Measurements from ENCODE around the gene MRPL23.

MRPL23 gene

DNA sequence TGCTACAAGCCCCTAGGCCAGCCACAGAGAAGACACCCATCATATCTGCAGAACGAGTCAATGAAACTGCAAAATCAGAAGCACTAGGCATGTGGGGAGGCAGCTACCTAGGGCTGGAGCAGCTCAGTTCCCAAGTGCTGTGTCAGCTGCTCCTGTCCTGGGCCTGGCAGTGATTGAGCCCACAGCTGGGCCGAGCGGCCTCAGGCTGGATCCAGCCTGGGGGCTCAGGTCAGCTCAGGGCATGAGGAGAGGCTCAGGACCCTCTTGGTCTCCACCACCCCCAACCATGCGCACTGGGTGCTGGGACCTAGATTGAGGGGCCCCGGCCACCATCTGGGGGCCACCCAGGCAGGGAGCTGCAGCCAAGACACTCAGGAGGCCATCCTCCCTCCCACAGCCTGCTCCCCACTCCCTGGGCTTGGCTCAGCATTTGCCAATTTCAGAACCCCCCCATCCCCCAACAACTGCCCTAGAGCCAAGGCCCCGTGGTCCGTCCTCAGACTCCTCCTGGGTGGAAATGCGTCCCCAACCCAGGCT is 30.1 kb upstream of the MRPL23 start:
- Mint-ChIP-seq H3K9me3 (no peaks in the 10 kb centered on the region), H3K27me3 (peaks cover 18% of the 10 kb centered on the region), H3K4me1 (peaks cover 22% of the 10 kb centered on the region), H3K36me3 (ENCODE audit: insufficient read depth) (peaks cover 11% of the 10 kb centered on the region), H3K4me3 (no peak overlapping the region), H3K27ac (ENCODE audit: low read depth) (no peak overlapping the region)
- DNase-seq (ENCODE audit: low spot score in 2 of 2) (no peak), ATAC-seq (replicated peaks; ENCODE audit: extremely low read depth, poor library complexity, severe bottlenecking) (peak; percentile 26)

DNA sequence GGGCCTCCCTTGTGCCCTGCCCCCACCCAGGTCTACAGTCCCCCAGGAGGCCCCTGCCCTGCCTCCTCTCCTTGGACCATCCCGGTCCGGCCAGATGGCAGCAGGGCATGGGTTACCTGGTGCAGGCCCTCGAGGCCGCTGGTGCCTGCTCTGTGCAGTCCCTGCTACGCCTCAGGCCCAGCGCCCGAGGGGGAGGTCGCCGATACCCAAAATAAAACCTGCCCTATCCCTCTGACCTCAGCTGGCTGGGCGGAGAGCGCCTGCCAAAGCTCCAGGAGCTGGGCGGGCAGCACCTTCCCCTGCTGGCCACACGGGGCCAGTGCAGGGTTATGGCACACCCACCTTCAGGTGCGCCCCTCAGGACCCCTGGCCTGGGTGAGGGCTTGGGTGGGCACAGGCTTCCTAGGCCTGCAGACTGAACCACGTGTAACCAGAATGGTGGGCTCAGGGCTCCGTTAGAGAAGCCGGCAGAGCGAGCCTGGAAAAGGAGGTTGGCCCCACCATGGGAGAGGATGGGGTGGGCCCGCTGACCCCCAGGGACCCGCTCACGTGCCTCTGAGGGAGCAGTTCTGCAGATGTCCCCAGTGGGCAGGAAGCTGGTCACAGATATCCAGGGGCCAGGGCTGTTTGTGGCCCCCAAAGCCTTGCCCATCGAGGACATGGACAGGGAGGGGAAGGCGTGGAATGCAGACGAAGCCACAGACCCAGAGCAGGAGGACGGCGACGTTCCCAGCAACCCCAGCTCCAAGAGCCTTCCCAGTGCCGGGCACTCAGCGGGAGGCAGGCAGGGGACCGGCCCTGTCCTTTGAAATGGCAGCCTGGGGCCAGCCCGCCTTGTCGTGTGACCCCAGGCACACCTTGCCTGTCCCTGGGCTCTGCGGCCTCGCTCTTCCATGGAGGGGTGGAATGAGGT is 29.4 kb upstream of the MRPL23 start:
- Mint-ChIP-seq H3K27me3 (peaks cover 23% of the 10 kb centered on the region), H3K4me1 (peaks cover 25% of the 10 kb centered on the region), H3K27ac (ENCODE audit: low read depth) (no peak overlapping the region), H3K36me3 (ENCODE audit: insufficient read depth) (peaks cover 12% of the 10 kb centered on the region), H3K9me3 (no peaks in the 10 kb centered on the region), H3K4me3 (no peak overlapping the region)
- DNase-seq (ENCODE audit: low spot score in 2 of 2) (no peak), ATAC-seq (replicated peaks; ENCODE audit: extremely low read depth, poor library complexity, severe bottlenecking) (no peak)

DNA sequence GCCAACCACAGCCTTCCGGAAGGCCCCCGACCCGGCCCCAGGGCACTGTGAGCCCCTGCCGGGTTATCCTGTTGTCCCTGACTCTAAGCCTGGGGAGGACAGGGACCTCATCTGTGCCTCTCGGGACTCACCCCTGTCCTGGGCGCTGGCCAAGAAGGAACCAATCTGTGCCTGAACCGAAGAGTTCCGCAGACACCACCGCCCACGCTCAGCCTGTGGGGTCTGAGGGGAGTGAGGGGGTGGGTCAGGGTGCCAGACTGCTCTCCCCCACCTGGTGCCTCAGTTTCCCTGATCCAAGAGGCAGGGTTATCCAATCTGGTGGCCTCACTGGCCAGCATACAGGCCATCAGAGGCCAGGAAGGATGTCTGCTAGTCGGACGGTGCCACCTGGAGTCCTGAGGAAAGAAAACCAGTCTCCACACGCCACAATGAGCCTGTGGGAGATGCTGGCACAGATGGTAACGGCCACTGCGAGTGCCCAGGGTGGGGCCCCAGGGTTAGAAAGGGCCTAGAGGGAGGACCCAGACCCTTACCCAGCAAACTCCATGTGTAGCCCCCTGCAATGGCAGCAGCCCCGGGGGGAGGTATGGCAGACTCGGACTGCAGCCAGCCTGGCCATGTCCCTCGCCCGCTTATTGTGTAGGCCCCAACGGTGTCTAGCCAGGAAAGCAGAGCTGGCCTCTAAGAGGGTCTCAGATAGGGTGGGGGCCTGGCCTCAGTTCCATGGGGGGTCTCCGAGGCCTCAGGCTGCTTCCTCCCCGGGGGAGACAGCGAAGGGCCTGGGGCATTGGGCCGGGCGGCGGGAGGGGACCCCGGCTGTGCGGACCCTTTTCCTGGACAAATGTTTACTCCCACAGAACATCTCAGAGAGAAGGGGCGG is 28.5 kb upstream of the MRPL23 start:
- Mint-ChIP-seq H3K9me3 (no peaks in the 10 kb centered on the region), H3K27ac (ENCODE audit: low read depth) (no peak overlapping the region), H3K4me1 (peaks cover 34% of the 10 kb centered on the region), H3K27me3 (peaks cover 31% of the 10 kb centered on the region), H3K4me3 (no peak overlapping the region), H3K36me3 (ENCODE audit: insufficient read depth) (peaks cover 12% of the 10 kb centered on the region)
- no peak for ATAC-seq (replicated peaks; ENCODE audit: extremely low read depth, poor library complexity, severe bottlenecking)
- no peak for DNase-seq (ENCODE audit: low spot score in 2 of 2)

DNA sequence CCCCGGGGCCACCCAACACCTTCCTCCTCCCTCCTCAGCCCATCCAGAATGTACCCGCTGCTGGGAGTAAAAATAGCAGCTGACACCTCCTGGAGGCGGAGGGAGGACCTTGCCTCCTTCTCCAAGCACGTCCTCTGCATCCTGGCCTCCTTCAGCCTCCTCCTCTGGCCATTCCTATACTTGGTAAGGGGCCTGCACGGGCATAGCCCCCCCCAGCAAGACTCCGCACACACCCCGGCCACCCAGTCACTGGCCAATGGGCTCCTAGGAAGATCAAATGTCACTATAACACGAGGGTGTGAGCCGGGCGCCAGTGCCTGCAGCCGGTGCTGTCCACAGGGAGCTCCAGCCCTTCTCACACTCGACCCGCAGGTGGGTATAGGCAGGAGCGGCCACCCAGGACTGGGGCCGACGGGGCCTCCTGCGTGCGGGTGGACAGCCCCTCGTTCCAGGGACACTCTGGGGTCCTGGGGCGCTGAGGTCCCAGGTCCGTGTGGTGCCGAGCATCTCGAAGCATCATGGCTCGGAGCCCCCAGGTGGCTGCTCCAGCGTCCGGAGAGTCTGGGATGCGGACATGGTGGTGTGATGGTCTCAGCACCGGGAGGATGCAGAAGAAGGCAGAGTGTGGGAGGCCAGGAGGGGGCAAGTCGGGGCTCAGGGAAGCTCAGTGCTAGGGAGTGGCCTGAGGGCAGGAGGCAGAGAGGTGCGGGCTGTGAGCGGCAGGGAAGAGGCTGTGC is 27.6 kb upstream of the MRPL23 start, which contains the start of gene TNNT3:
TNNT3 (plus strand) TSS at position 313 of the 737 bp plus-strand sequence. CDS start 3,172 bp downstream, outside the sequence.
- Mint-ChIP-seq H3K27ac (ENCODE audit: low read depth) (no peak within 1 kb of the TSS), H3K27me3 (peaks cover 29% of the 10 kb centered on the region), H3K4me3 (no peak within 1 kb of the TSS), H3K36me3 (ENCODE audit: insufficient read depth) (peaks cover 14% of the 10 kb centered on the region), H3K4me1 (peaks cover 32% of the 10 kb centered on the region), H3K9me3 (no peaks in the 10 kb centered on the region)
- DNase-seq (ENCODE audit: low spot score in 2 of 2) (no peak), ATAC-seq (replicated peaks; ENCODE audit: extremely low read depth, poor library complexity, severe bottlenecking) (no peak)

DNA sequence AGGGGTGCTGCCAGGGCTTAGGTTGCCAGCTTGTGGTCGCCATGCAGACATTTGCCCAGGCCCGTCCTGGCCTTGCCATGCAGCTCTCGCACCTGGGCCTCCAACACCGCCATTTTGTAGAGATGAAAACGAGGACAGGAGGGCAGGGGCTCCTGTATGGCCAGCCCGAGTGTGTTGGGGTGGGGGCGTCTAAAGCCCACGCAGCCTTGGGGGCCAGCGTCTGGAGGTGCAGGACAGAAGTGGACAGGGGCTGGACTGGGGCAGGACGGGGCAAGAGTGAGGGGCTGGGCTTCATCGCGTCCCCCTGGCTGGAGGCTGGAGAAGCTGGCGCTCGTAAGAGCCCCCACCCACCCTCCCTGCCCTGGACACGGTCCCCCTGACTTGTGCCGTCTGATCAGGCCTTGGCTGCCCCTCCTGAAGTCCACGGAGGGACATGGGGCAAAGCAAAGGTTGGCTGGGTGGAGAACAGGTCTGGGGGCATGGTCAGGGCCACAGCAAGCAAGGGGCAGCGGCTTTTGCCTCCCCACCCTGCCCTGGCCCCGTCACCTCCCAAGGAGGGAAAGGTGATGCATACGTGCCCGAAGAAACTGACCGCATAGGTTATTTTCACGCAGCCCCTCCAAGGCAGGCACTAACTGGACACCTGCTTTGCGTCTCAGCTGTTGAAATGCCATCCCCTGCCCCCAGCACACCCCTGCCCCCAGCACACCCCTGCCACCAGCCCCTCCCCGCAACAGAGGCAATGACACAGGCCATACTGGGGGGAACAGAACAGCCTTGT is 26.8 kb upstream of the MRPL23 start:
- no peak for ATAC-seq (replicated peaks; ENCODE audit: extremely low read depth, poor library complexity, severe bottlenecking)
- H3K36me3 Mint-ChIP-seq (ENCODE audit: insufficient read depth): peaks cover 11% of the 10 kb centered on the region
- H3K4me3 Mint-ChIP-seq: no peak overlapping the region
- H3K4me1 Mint-ChIP-seq: peaks cover 25% of the 10 kb centered on the region
- no peak overlapping the region for H3K27ac Mint-ChIP-seq (ENCODE audit: low read depth)
- no peak for DNase-seq (ENCODE audit: low spot score in 2 of 2)
- no peaks in the 10 kb centered on the region for H3K9me3 Mint-ChIP-seq
- peaks cover 21% of the 10 kb centered on the region for H3K27me3 Mint-ChIP-seq

DNA sequence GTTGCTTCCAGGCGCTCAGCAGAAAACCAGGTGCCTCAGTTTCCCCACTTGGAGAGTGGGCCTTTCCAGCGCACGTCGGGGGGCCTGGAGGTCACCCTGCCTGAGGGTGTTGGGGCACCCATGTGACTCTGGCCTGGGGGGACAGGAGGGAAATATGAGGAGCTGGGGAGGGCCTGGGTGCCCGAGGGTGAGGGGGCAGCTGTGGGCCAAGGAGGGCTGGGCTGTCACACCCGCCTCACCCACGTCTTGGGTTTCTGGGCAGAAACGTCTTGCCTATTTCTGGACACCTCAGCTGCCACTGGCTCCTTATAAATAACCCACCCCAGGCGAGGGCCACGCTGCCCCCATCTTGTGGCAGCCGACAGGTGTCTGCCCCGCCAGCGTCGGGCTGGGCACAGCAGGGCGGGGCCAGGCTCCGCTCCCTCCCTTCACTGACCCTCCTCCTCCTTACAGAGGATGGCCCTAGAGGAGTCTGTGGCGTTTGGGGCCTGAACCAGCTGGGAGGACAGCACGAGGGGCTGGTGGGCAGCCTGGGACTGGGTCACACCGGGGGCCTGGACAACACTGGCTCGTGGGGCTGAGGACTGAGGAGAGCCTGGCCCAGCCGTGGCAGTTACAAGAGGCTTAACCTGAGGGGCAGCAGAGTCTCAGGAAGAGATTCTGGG is 26.1 kb upstream of the MRPL23 start:
- Mint-ChIP-seq H3K27ac (ENCODE audit: low read depth) (no peak overlapping the region), H3K4me1 (peaks cover 17% of the 10 kb centered on the region), H3K9me3 (no peaks in the 10 kb centered on the region), H3K36me3 (ENCODE audit: insufficient read depth) (peaks cover 13% of the 10 kb centered on the region), H3K4me3 (no peak overlapping the region), H3K27me3 (peaks cover 22% of the 10 kb centered on the region)
- no peak for ATAC-seq (replicated peaks; ENCODE audit: extremely low read depth, poor library complexity, severe bottlenecking)
- DNase-seq (ENCODE audit: low spot score in 2 of 2): no peak

DNA sequence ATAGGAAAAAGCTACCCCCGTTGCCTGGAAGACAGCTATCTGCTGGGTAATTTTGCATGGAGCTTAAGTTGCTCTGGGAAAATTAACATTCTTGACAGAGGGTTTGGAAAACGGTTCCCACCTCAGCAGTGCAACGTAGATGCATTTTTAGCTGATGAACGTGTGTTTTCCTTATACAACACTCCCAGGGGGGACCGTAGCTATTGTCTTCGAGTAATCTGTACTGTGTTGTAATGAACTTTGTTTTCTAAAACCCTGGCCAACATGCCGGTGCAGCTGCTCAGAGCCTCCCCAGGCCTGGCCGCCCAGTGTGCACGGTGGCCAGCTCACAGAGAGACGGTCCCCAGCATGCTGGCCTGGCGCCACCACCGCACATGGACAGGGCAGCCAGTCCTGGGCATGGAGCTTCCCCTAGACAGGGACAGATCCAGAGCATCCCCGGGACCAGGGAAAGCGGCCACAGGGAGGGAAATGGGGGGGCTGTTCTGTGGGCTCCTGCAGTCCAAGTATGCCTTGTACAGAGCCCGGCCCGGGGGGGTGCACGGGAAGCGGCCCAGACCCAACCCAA is 25.5 kb upstream of the MRPL23 start:
- H3K36me3 Mint-ChIP-seq (ENCODE audit: insufficient read depth): peaks cover 16% of the 10 kb centered on the region
- no peak overlapping the region for H3K4me3 Mint-ChIP-seq
- H3K9me3 Mint-ChIP-seq: no peaks in the 10 kb centered on the region
- no peak overlapping the region for H3K27ac Mint-ChIP-seq (ENCODE audit: low read depth)
- ATAC-seq (replicated peaks; ENCODE audit: extremely low read depth, poor library complexity, severe bottlenecking) (no peak), DNase-seq (ENCODE audit: low spot score in 2 of 2) (no peak)
- H3K27me3 Mint-ChIP-seq: peaks cover 28% of the 10 kb centered on the region
- H3K4me1 Mint-ChIP-seq: peaks cover 17% of the 10 kb centered on the region

DNA sequence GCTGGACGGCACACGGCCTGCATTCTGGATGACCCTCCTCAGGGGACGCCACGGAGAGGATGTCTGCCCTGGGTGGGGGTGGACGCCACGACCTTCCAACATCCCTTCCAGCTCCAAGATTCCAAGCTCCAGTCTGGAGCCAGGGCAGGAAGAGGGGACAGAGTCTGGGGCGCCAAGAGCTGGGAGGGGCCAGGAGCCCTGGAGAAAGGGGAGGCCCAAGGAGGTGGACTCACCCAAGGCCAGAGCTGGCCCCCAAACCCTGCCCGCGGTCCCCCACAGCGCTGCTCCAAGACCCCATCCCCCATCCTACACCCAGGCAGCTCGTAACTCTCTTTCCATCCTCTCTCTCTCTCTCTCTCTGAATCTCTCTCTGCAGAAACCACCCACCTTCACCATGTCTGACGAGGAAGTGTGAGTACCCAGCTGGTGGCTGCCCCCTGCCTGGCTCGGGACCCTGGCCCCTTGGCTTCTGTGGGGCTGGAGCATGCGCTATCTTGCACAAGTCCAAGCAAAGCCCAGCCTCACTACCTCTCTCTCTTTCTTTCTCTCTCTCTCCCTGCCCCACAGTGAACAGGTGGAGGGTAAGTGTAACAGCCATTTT is 24.6 kb upstream of the MRPL23 start:
- Mint-ChIP-seq H3K27me3 (peaks cover 32% of the 10 kb centered on the region), H3K4me1 (peaks cover 17% of the 10 kb centered on the region), H3K9me3 (no peaks in the 10 kb centered on the region), H3K4me3 (no peak overlapping the region), H3K36me3 (ENCODE audit: insufficient read depth) (peaks cover 14% of the 10 kb centered on the region), H3K27ac (ENCODE audit: low read depth) (peak overlapping the region; percentile 65)
- ATAC-seq (replicated peaks; ENCODE audit: extremely low read depth, poor library complexity, severe bottlenecking) (no peak), DNase-seq (ENCODE audit: low spot score in 2 of 2) (no peak)

DNA sequence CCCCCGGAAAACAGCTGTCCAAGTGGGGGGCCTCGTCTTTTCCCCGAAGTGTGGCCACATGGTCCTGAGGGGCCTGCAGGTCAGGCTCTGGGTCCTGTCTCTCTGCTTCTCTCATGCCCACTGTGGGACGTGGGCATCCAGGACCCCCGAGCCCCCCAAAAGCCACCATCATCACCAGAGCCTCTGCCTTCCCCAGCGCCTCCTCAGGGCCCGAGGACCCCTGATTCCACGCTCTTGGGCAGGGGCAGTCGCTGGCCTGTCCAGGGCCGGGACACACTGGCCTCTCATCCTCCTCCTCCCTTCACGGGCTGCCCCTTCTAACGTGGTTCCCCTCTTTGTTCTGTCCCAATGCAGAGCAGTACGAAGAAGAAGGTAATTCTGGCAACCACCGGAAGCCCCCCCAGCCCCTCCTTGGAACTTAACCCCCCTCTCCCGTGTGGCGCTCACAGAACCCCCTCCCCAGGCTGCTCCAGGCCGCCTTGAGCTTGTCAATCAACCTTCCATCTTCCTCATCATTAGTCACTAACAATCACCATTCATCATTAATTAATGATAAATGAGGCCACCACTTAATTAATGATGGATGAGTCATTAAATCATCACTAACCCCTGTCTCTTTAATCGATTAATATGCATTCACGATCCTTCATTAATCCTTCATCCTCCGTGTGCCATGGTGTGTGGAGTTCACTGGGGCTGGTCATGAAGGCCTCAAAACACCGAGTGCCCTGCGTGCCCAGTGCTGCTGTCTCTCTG is 23.8 kb upstream of the MRPL23 start:
- Mint-ChIP-seq H3K9me3 (no peaks in the 10 kb centered on the region), H3K27me3 (peaks cover 32% of the 10 kb centered on the region), H3K36me3 (ENCODE audit: insufficient read depth) (peaks cover 12% of the 10 kb centered on the region), H3K27ac (ENCODE audit: low read depth) (peak overlapping the region; percentile 65), H3K4me3 (no peak overlapping the region), H3K4me1 (peaks cover 17% of the 10 kb centered on the region)
- ATAC-seq (replicated peaks; ENCODE audit: extremely low read depth, poor library complexity, severe bottlenecking) (no peak), DNase-seq (ENCODE audit: low spot score in 2 of 2) (no peak)

DNA sequence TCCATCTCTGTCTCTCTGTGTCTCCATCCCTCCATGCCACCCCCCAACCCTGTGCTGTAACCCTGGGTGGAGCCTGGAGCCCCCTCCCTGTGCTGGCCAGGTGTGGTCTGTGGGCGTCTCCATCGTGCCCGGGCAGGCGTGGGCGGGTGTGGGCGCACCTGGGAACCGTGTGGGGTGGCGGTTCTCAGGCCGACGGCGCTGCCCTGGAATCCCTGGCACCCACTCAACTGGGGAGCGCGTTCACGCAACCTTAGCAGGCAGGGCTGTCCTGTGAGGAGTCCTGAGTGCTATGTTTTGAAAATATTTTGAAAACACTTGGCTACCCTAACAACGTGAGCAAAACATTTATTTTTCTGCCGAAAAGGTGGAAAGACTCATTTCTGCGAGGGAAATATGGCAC is 23.0 kb upstream of the MRPL23 start:
- peaks cover 17% of the 10 kb centered on the region for H3K4me1 Mint-ChIP-seq
- H3K27ac Mint-ChIP-seq (ENCODE audit: low read depth): no peak overlapping the region
- H3K27me3 Mint-ChIP-seq: peaks cover 32% of the 10 kb centered on the region
- H3K4me3 Mint-ChIP-seq: no peak overlapping the region
- ATAC-seq (replicated peaks; ENCODE audit: extremely low read depth, poor library complexity, severe bottlenecking) (no peak), DNase-seq (ENCODE audit: low spot score in 2 of 2) (no peak)
- no peaks in the 10 kb centered on the region for H3K9me3 Mint-ChIP-seq
- H3K36me3 Mint-ChIP-seq (ENCODE audit: insufficient read depth): peaks cover 12% of the 10 kb centered on the region

Measured in central memory CD8-positive, alpha-beta T cell (primary cell).